HepG2 (cell line): Measurements from ENCODE around the gene TAP1. TPM values are rescaled to one million over a fixed set of nuclear protein-coding genes. Genes with fewer than 3 reads are reported as not detected.

Experiments
- ATAC-seq: fragments of 200-7000 bp; cut with Tn5 transposase; 3 replicates; pipeline ENCODE4 v1.9.1; 2020; ENCODE audit warnings: mild to moderate bottlenecking, moderate library complexity
- BruUV-seq: library from RNA; stranded (reverse); fragments of 400-500 nt; replicated peaks from 2 replicates; lab custom pipeline; 2021; lab: Mats Ljungman, UMichigan
- CTCF ChIA-PET: fragments of 300-600 bp; formaldehyde crosslinking; extraction: SDS; loops from one replicate; lab custom pipeline; 2021; ENCODE audit warnings: low total read pairs, inconsistent platforms, low intra/inter-chr PET ratio; lab: Yijun Ruan, JAX
- POLR2A ChIA-PET: fragments of 350-600 bp; sonication (Branson Sonifier 250); formaldehyde crosslinking; loops from one replicate; lab custom pipeline; 2020; ENCODE audit warnings: antibody characterized with exemption, inconsistent platforms; lab: Yijun Ruan, JAX
- DNase-seq: peaks from one replicate; pipeline ENCODE4 v3.0.0-alpha.2; 2015; ENCODE audit warnings: low spot score
- FAIRE-seq: peaks from 3 replicates; lab custom pipeline; 2011; peaks lifted over from hg19 to GRCh38; lab: Jason Lieb, UNC
- H2AFZ ChIP-seq: one replicate; pipeline ENCODE4 v1.6.1; 2011; ENCODE audit warnings: low read length, inconsistent platforms
- H3K27ac ChIP-seq: fragments of 300-600 bp; 3 replicates; pipeline ENCODE4 v1.8.0; 2011; ENCODE audit warnings: mixed run types, mild to moderate bottlenecking, mixed read lengths, low read length, inconsistent platforms; ENCODE audit not compliant: insufficient read depth; ENCODE audit errors: extremely low read length
- H3K27me3 ChIP-seq, 2 experiments: fragments of 200-600 bp in 1 of 2; 2 replicates in 1 of 2; 3 replicates in 1 of 2; pipeline versions ENCODE4 v1.6.0 to v1.8.0; 2011; ENCODE audit warnings: low read length in 2 of 2, mild to moderate bottlenecking in 2 of 2, moderate library complexity in 2 of 2, inconsistent platforms in 1 of 2; ENCODE audit not compliant: insufficient read depth in 2 of 2, control insufficient read depth in 1 of 2
- H3K36me3 ChIP-seq, 2 experiments: fragments of 200-600 bp in 1 of 2; replicated peaks in 1 of 2; 2 replicates in 1 of 2; 3 replicates in 1 of 2; pipeline versions ENCODE4 v1.5.1 to v1.8.0; 2011; ENCODE audit warnings: low read length in 2 of 2, inconsistent platforms in 1 of 2; ENCODE audit not compliant: insufficient read depth in 2 of 2, control insufficient read depth in 1 of 2
- H3K4me1 ChIP-seq: 2 replicates; pipeline ENCODE4 v1.5.1; 2012; ENCODE audit warnings: low read length, inconsistent platforms; ENCODE audit not compliant: insufficient read depth
- H3K4me2 ChIP-seq: 2 replicates; pipeline ENCODE4 v1.6.0; 2011; ENCODE audit warnings: low read depth, low read length, inconsistent platforms
- H3K4me3 ChIP-seq, 3 experiments: fragments of 200-600 bp in 1 of 3; sonication (generic), shearing (Covaris generic) in 1 of 3; replicated peaks in 1 of 3; 2 replicates each; pipeline ENCODE4 v1.5.1; 2011 to 2016; ENCODE audit warnings: low read length in 3 of 3, inconsistent platforms in 2 of 3, low read depth in 2 of 3, mild to moderate bottlenecking in 2 of 3, control low read depth in 1 of 3, mixed read lengths in 1 of 3; ENCODE audit not compliant: insufficient read depth in 1 of 3
- H3K79me2 ChIP-seq: one replicate; pipeline ENCODE4 v1.6.1; 2011; ENCODE audit warnings: low read length, inconsistent platforms; ENCODE audit not compliant: insufficient read depth
- H3K9ac ChIP-seq: 2 replicates; pipeline ENCODE4 v1.6.0; 2011; ENCODE audit warnings: mild to moderate bottlenecking, low read depth, low read length, inconsistent platforms; ENCODE audit not compliant: insufficient read depth
- H3K9me3 ChIP-seq: 2 replicates; pipeline ENCODE4 v1.5.1; 2012; ENCODE audit warnings: mild to moderate bottlenecking, low read length
- H4K20me1 ChIP-seq: 2 replicates; pipeline ENCODE4 v1.6.0; 2011; ENCODE audit warnings: inconsistent platforms, mild to moderate bottlenecking, low read length, moderate library complexity; ENCODE audit not compliant: insufficient read depth
- CEBPB ChIP-seq: IDR thresholded peaks from 2 replicates; pipeline ENCODE4 v1.6.1; 2011; ENCODE audit warnings: low read depth, low read length, improper control_type of control experiment, borderline replicate concordance
- CEBPG ChIP-seq: IDR thresholded peaks from 2 replicates; pipeline ENCODE4 v1.6.1; 2016
- NR1H2 ChIP-seq: sonication (generic); formaldehyde crosslinking; IDR thresholded peaks from 2 replicates; pipeline ENCODE4 v1.8.1; 2022; ENCODE audit warnings: low read depth, missing genetic modification reagents, borderline replicate concordance
- RFX5 ChIP-seq: IDR thresholded peaks from 2 replicates; pipeline ENCODE4 v1.6.1; 2011; ENCODE audit warnings: low read depth, low read length, improper control_type of control experiment
- WGBS: methylation state at CpG from one replicate; pipeline ENCODE4 v1.1.6; 2017; ENCODE audit warnings: low lambda C conversion rate; 5-methylcytosine and 5-hydroxymethylcytosine counted together
- in situ Hi-C: cut with HindIII; loops from 2 replicates; pipeline ENCODE4 v1.10.0; 2017; ENCODE audit warnings: low pct_unique_long_range_greater_than_20kb; ENCODE audit not compliant: extremely low pct_ligation_motif_present
- intact Hi-C: fragments of 100-400 bp; cut with micrococcal nuclease; formaldehyde crosslinking; loops from one replicate; pipeline ENCODE4 v1.10.0; 2022; ENCODE audit not compliant: unreplicated experiment
- polyA plus RNA-seq, 8 experiments: library from polyadenylated mRNA; depleted of rRNA in 3 of 8; stranded (reverse) in 7 of 8; unstranded in 1 of 8; fragments of >200 nt; fragmentation: Illumina TruSeq in 4 of 8; extraction: Trizol in 4 of 8; gene quantifications; 2 replicates each; pipeline versions ENCODE4 v1.2.1 to v1.2.3, GENCODE V29; 2011 to 2016; ENCODE audit warnings: low read depth in 4 of 8, missing spikeins in 1 of 8, mixed read lengths in 1 of 8; ENCODE audit not compliant: insufficient read depth in 1 of 8
- total RNA-seq, 5 experiments: library from RNA; depleted of rRNA; stranded (reverse); fragments of >200 nt; fragmentation: Illumina TruSeq; extraction: Trizol; gene quantifications; 2 replicates each; pipeline ENCODE4 v1.2.3, GENCODE V29; 2016; ENCODE audit warnings: low read depth in 1 of 5
- TF ChIP-seq, protein P1 (sequence below): sonication (generic); formaldehyde crosslinking; IDR thresholded peaks from 2 replicates; pipeline ENCODE4 v1.9.0; 2021; ENCODE audit warnings: missing genetic modification reagents, mild to moderate bottlenecking, borderline replicate concordance
- TF ChIP-seq, protein P2 (sequence below): sonication (generic); formaldehyde crosslinking; IDR thresholded peaks from 2 replicates; pipeline ENCODE4 v1.4.0; 2020; ENCODE audit warnings: missing genetic modification reagents, mild to moderate bottlenecking, borderline replicate concordance

The TAP1 gene
- total and polyA plus RNA-seq, 2 of the 13 experiments (the other 11 are each of a cell fraction or from before 2014, with no cell fraction given): 31.2 to 52.2 TPM

DNA sequence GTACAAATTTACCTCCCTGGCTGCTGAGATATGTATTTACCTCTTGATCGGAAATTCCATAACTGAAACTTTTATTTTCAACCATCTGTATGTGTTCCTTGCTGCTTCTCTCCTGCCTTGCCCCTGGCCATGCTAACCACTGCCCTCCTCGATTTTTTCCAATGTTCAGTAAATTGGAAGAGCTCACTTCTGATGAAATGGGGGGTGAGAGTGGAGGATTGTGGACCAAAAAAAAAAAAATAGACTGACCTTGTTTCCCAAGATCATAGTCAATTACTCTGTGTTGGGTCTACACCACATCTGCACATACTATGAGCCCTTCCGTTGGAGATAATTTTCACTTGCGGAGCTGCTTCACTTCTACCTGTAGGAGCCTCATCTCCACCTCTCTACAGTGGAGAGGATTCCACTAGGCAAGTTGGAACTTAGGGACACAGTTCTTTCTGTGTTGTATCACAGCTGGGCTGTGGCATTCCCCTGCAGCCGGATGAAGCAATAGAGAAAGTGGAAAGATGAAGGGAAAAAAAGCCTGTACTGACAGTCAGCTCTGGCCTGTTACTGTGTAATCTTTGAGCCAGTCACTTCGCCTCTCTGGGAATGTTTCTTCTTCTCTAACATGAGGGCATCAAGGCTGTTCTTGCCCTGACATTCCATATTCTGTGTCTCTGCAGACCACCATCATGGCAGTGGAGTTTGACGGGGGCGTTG lies 2.1 kb upstream of the TAP1 start:
- ATAC-seq: no peak
- H3K27ac ChIP-seq: no peak overlapping the region
- no peaks in the 10 kb centered on the region; a peak in 1 of 5 replicates for H3K36me3 ChIP-seq
- no TSS peak for BruUV-seq
- H3K4me1 ChIP-seq: peaks cover 26% of the 10 kb centered on the region
- ChIA-PET POLR2A (interaction anchor here (0.9 to 3.8 kb wide), 3 partner anchors 12 to 116 kb away, joined by 4 to 56 read pairs (median 11); partner anchors contain the start of gene TAP2), CTCF (interaction anchor here (2.4 kb wide), 1 partner anchor 17 kb away, joined by 39 read pairs; the partner anchor contains the start of gene TAP2)
- no peaks in the 10 kb centered on the region for H3K79me2 ChIP-seq
- no peaks in the 10 kb centered on the region; a peak in 1 of 5 replicates for H3K27me3 ChIP-seq
- H4K20me1 ChIP-seq: no peaks in the 10 kb centered on the region
- FAIRE-seq: no peak
- no peaks in the 10 kb centered on the region for H3K9me3 ChIP-seq
- WGBS: 58% methylated on average over 8 of the region's 8 CpGs
- 0 out of 2 replicates have a peak, but pooled peaks have one; percentile 7 for TF ChIP-seq RFX5
- no peak for TF ChIP-seq NR1H2
- TF ChIP-seq, protein P1, sequence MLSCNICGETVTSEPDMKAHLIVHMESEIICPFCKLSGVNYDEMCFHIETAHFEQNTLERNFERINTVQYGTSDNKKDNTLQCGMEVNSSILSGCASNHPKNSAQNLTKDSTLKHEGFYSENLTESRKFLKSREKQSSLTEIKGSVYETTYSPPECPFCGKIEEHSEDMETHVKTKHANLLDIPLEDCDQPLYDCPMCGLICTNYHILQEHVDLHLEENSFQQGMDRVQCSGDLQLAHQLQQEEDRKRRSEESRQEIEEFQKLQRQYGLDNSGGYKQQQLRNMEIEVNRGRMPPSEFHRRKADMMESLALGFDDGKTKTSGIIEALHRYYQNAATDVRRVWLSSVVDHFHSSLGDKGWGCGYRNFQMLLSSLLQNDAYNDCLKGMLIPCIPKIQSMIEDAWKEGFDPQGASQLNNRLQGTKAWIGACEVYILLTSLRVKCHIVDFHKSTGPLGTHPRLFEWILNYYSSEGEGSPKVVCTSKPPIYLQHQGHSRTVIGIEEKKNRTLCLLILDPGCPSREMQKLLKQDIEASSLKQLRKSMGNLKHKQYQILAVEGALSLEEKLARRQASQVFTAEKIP: no peak
- TF ChIP-seq CEBPB: peak; percentile 71; the same call in 1 of the 2 replicates
- 0 out of 2 replicates have a peak, but pooled peaks have one; percentile 41 for TF ChIP-seq CEBPG (CRISPR knock-in tag)
- TF ChIP-seq, protein P2, sequence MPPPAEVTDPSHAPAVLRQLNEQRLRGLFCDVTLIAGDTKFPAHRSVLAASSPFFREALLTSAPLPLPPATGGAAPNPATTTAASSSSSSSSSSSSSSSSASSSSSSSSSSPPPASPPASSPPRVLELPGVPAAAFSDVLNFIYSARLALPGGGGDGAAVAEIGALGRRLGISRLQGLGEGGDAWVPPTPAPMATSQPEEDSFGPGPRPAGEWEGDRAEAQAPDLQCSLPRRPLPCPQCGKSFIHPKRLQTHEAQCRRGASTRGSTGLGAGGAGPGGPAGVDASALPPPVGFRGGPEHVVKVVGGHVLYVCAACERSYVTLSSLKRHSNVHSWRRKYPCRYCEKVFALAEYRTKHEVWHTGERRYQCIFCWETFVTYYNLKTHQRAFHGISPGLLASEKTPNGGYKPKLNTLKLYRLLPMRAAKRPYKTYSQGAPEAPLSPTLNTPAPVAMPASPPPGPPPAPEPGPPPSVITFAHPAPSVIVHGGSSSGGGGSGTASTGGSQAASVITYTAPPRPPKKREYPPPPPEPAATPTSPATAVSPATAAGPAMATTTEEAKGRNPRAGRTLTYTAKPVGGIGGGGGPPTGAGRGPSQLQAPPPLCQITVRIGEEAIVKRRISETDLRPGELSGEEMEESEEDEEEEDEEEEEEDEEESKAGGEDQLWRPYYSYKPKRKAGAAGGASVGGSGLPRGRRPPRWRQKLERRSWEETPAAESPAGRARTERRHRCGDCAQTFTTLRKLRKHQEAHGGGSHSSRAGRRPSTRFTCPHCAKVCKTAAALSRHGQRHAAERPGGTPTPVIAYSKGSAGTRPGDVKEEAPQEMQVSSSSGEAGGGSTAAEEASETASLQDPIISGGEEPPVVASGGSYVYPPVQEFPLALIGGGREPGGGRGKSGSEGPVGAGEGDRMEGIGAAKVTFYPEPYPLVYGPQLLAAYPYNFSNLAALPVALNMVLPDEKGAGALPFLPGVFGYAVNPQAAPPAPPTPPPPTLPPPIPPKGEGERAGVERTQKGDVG (CRISPR knock-in tag): no peak
- intact Hi-C loops: loop anchor here (1.0 kb wide), 1 partner anchor 29 kb away; no protein-coding TSS in a partner anchor
- no peak overlapping the region for H2AFZ ChIP-seq
- peak overlapping the region in 1 of 3 experiments; percentile 96; a peak in 1 of 6 replicates for H3K4me3 ChIP-seq
- no peak overlapping the region for H3K9ac ChIP-seq
- DNase-seq: no peak
- peak overlapping the region; percentile 98 for H3K4me2 ChIP-seq
- in situ Hi-C loops: no loop called here
